ENCODE results near the gene CHKA. TPM values are rescaled to one million over a fixed set of nuclear protein-coding genes. Genes with fewer than 3 reads are reported as not detected.

CHKA gene
- total RNA-seq, 1 donor from 2014 or later, result 66.2 TPM

GRCh38 chr11:68142441-68143309, 21.5 kb upstream of the CHKA start:
- DNase-seq (ENCODE audit: low spot score), result no peak

GRCh38 chr11:68142028-68142412, 20.8 kb upstream of the CHKA start:
- peak; percentile 68 for DNase-seq (ENCODE audit: low spot score)

- no peak for DNase-seq (ENCODE audit: low spot score)
These were observed 20.2 kb upstream of the CHKA start for GRCh38 chr11:68141246-68142027.

GRCh38 chr11:68140496-68141245, 19.5 kb upstream of the CHKA start:
- DNase-seq (ENCODE audit: low spot score), result no peak

- DNase-seq (ENCODE audit: low spot score), result no peak
These were observed 17.0 kb upstream of the CHKA start for GRCh38 chr11:68138237-68138636.

- DNase-seq (ENCODE audit: low spot score), result no peak
These were observed 16.6 kb upstream of the CHKA start for GRCh38 chr11:68137833-68138232.

- DNase-seq (ENCODE audit: low spot score), result no peak
These were observed 15.7 kb upstream of the CHKA start for GRCh38 chr11:68136866-68137265.

- no peak for DNase-seq (ENCODE audit: low spot score)
These were observed 14.0 kb upstream of the CHKA start for GRCh38 chr11:68135161-68135560.

- no peak for DNase-seq (ENCODE audit: low spot score)
These were observed 12.6 kb upstream of the CHKA start for GRCh38 chr11:68133761-68134160.

GRCh38 chr11:68130121-68130520, 8.9 kb upstream of the CHKA start:
- no peak for DNase-seq (ENCODE audit: low spot score)

GRCh38 chr11:68128682-68129327, 7.6 kb upstream of the CHKA start:
- peak; percentile 77 for DNase-seq (ENCODE audit: low spot score)

- peak; percentile 71 for DNase-seq (ENCODE audit: low spot score)
These were observed 6.8 kb upstream of the CHKA start for GRCh38 chr11:68127714-68128681.

GRCh38 chr11:68125164-68125563, 4.0 kb upstream of the CHKA start:
- DNase-seq (ENCODE audit: low spot score), result no peak

GRCh38 chr11:68122936-68123539, 1.9 kb upstream of the CHKA start:
- no peak for DNase-seq (ENCODE audit: low spot score)

GRCh38 chr11:68120273-68121066, 718 bp downstream of the CHKA start:
- DNase-seq (ENCODE audit: low spot score), result peak; percentile 67

GRCh38 chr11:68118706-68119448, 2.3 kb downstream of the CHKA start:
- DNase-seq (ENCODE audit: low spot score), result no peak

- DNase-seq (ENCODE audit: low spot score), result no peak
These were observed 3.2 kb downstream of the CHKA start for GRCh38 chr11:68117853-68118470.

- DNase-seq (ENCODE audit: low spot score), result no peak
These were observed 4.2 kb downstream of the CHKA start for GRCh38 chr11:68116974-68117373.
